Hepatocyte (in vitro differentiated cells): ENCODE results near the gene PHACTR1. TPM values are rescaled to one million over a fixed set of nuclear protein-coding genes. Genes with fewer than 3 reads are reported as not detected.

Experiments used
- DNase-seq: peaks from one replicate; pipeline ENCODE4 v3.0.0-alpha.2; 2016; ENCODE audit warnings: low spot score
- H2AFZ ChIP-seq: fragments of 200-600 bp; sonication (generic); 2 replicates; pipeline ENCODE4 v1.6.0; 2016; ENCODE audit warnings: antibody characterized with exemption, mild to moderate bottlenecking
- H3K27ac ChIP-seq: fragments of 200-600 bp; sonication (generic); 2 replicates; pipeline ENCODE4 v1.5.1; 2016; ENCODE audit warnings: mild to moderate bottlenecking
- H3K27me3 ChIP-seq: fragments of 200-600 bp; sonication (generic); 2 replicates; pipeline ENCODE4 v1.6.1; 2016
- H3K36me3 ChIP-seq: fragments of 200-600 bp; sonication (generic); replicated peaks from 2 replicates; pipeline ENCODE4 v1.5.1; 2016; ENCODE audit warnings: low read depth; ENCODE audit not compliant: insufficient read depth
- H3K4me1 ChIP-seq: fragments of 200-600 bp; sonication (generic); 2 replicates; pipeline ENCODE4 v1.5.1; 2016; ENCODE audit warnings: mild to moderate bottlenecking, moderate library complexity; ENCODE audit not compliant: insufficient read depth
- H3K4me2 ChIP-seq: fragments of 200-600 bp; sonication (generic); 2 replicates; pipeline ENCODE4 v1.6.0; 2016
- H3K4me3 ChIP-seq: fragments of 200-600 bp; sonication (generic); 2 replicates; pipeline ENCODE4 v1.5.1; 2016; ENCODE audit warnings: mild to moderate bottlenecking
- H3K79me2 ChIP-seq: fragments of 200-600 bp; sonication (generic); 2 replicates; pipeline ENCODE4 v1.6.0; 2017; ENCODE audit warnings: mild to moderate bottlenecking
- H3K9me2 ChIP-seq: fragments of 200-600 bp; sonication (generic); replicated peaks from 2 replicates; pipeline ENCODE4 v1.6.0; 2017; ENCODE audit warnings: mild to moderate bottlenecking; ENCODE audit not compliant: insufficient read depth
- H3K9me3 ChIP-seq: fragments of 200-600 bp; sonication (generic); 2 replicates; pipeline ENCODE4 v1.5.1; 2016; ENCODE audit warnings: low read depth, mild to moderate bottlenecking
- H4K20me1 ChIP-seq: fragments of 200-600 bp; sonication (generic); 2 replicates; pipeline ENCODE4 v1.6.0; 2016; ENCODE audit warnings: mild to moderate bottlenecking; ENCODE audit not compliant: insufficient read depth, poor library complexity, severe bottlenecking
- CTCF ChIP-seq: fragments of 200-600 bp; sonication (generic); IDR thresholded peaks from 2 replicates; pipeline ENCODE4 v1.5.1; 2016; ENCODE audit warnings: antibody characterized with exemption, mild to moderate bottlenecking; ENCODE audit not compliant: poor library complexity
- EZH2 ChIP-seq: fragments of 200-600 bp; sonication (generic); IDR thresholded peaks from 2 replicates; pipeline ENCODE4 v1.6.1; 2016; ENCODE audit warnings: antibody characterized with exemption, mild to moderate bottlenecking, borderline replicate concordance
- EZH2phosphoT487 ChIP-seq: fragments of 200-600 bp; sonication (generic); IDR thresholded peaks from one replicate; pipeline ENCODE4 v1.6.1; 2018; ENCODE audit warnings: antibody characterized with exemption, mild to moderate bottlenecking, low read depth, moderate library complexity; ENCODE audit not compliant: unreplicated experiment, severe bottlenecking
- WGBS: methylation state at CpG from one replicate; pipeline ENCODE4 v1.1.6; 2016; ENCODE audit warnings: low lambda C conversion rate; ENCODE audit errors: missing lambda C conversion rate; 5-methylcytosine and 5-hydroxymethylcytosine counted together
- polyA plus RNA-seq: library from polyadenylated mRNA; unstranded; fragments of >200 nt; fragmentation: Nextera tagmentation; extraction: Ambion mirVana; gene quantifications from 2 replicates; pipeline ENCODE4 v1.2.1, GENCODE V29; 2016
- total RNA-seq: library from RNA; depleted of rRNA; stranded (reverse); fragments of >200 nt; gene quantifications from 2 replicates; pipeline ENCODE4 v1.2.3, GENCODE V29; 2014

PHACTR1 gene
- total and polyA plus RNA-seq, 2 experiments from 2014 or later: 3.0 to 4.3 TPM

DNA sequence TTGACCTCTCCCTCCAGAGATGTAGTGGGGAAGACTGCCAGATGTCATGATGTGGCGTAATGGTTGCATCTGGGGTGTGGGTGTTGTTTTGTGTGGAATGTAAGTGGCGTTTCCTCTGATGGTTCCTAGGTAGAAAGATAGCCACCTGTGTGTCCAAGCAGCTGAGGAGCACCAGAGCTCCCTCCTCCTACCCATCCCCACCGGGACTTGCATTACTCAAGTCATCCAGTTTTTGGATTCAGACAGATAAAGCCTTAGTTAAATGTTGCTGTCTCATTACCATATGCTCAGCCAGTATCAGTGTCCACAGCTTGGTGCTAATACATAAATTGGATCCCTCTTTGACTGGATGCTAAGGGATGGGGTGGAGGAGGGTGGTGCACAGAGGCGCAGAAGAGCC lies 329.5 kb downstream of the PHACTR1 start:
- no peaks in the 10 kb centered on the region for H3K27me3 ChIP-seq
- no peaks in the 10 kb centered on the region for H3K9me3 ChIP-seq
- no peak overlapping the region for H3K27ac ChIP-seq
- H3K4me3 ChIP-seq: no peak overlapping the region
- H3K4me1 ChIP-seq: no peaks in the 10 kb centered on the region
- no peak for DNase-seq
- H4K20me1 ChIP-seq: no peaks in the 10 kb centered on the region
- H2AFZ ChIP-seq: no peak overlapping the region
- H3K9me2 ChIP-seq: no peaks in the 10 kb centered on the region
- TF ChIP-seq CTCF (no peak), EZH2 (no peak), EZH2phosphoT487 (no peak)
- H3K79me2 ChIP-seq: no peaks in the 10 kb centered on the region
- 96% methylated on average over 4 of the region's 4 CpGs for WGBS
- H3K4me2 ChIP-seq: no peak overlapping the region
- no peaks in the 10 kb centered on the region for H3K36me3 ChIP-seq

DNA sequence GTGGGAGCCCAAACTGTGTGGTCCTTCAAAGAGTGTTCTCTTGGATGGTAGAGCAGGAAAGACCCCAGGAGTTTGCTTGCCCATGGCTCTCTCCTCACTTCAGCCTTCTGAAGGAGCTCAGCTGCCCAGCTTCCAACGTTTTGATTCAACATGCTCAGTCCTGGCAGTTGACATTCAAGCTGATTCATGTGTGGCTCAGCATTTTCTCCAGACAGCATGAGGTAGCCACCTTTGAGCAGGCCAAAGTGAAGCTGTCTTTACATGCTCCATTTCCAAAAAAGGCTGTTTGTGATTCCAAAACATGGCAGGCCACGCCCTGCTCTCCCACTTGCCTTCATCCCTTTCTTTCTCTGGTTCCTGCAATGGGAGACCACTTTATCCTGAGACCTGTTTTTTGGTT lies 331.5 kb downstream of the PHACTR1 start:
- no peaks in the 10 kb centered on the region for H3K36me3 ChIP-seq
- WGBS: 83% methylated on average over 2 of the region's 2 CpGs
- no peak for TF ChIP-seq EZH2phosphoT487
- no peak for TF ChIP-seq EZH2
- TF ChIP-seq CTCF: no peak
- no peaks in the 10 kb centered on the region for H3K79me2 ChIP-seq
- H3K4me2 ChIP-seq: no peak overlapping the region
- H3K27me3 ChIP-seq: no peaks in the 10 kb centered on the region
- no peak overlapping the region for H2AFZ ChIP-seq
- H3K9me3 ChIP-seq: no peaks in the 10 kb centered on the region
- no peaks in the 10 kb centered on the region for H4K20me1 ChIP-seq
- DNase-seq: no peak
- no peaks in the 10 kb centered on the region for H3K4me1 ChIP-seq
- no peak overlapping the region for H3K27ac ChIP-seq
- H3K4me3 ChIP-seq: no peak overlapping the region
- H3K9me2 ChIP-seq: no peaks in the 10 kb centered on the region

GRCh38 chr6:13049666-13050254 lies 333.2 kb downstream of the PHACTR1 start:
- Histone ChIP-seq H3K27me3 (no peaks in the 10 kb centered on the region), H2AFZ (no peak overlapping the region), H4K20me1 (no peaks in the 10 kb centered on the region), H3K79me2 (no peaks in the 10 kb centered on the region), H3K36me3 (no peaks in the 10 kb centered on the region), H3K4me3 (no peak overlapping the region), H3K9me2 (no peaks in the 10 kb centered on the region), H3K4me2 (no peak overlapping the region), H3K9me3 (no peaks in the 10 kb centered on the region), H3K27ac (no peak overlapping the region), H3K4me1 (no peaks in the 10 kb centered on the region)
- no peak for DNase-seq
- TF ChIP-seq EZH2phosphoT487 (no peak), CTCF (no peak), EZH2 (no peak)

DNA sequence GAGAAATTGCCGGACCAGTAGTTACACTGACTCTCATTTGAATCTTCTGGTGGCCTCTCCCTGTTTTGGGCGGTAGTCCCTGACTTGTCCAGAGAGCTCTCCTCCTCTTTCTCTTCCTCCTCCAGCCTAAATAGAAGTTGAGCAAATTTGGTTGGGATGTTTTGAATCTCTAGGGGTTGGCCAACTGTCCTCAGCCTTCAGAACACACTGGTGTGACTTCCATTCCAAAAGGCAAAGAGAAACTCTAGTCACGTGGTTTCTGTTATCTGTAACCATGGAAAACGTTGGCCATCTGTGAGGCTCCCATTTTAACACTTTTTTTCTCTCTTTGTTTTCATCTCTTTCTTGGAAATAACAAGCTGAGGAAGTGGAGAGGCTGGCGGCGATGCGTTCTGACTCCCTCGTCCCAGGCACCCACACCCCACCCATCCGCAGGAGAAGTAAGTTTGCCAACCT lies 336.5 kb downstream of the PHACTR1 start:
- no peak overlapping the region for H2AFZ ChIP-seq
- no peaks in the 10 kb centered on the region for H3K9me3 ChIP-seq
- H3K27me3 ChIP-seq: no peaks in the 10 kb centered on the region
- DNase-seq: no peak
- no peaks in the 10 kb centered on the region for H3K36me3 ChIP-seq
- H3K4me1 ChIP-seq: no peaks in the 10 kb centered on the region
- WGBS: 87% methylated on average over 9 of the region's 9 CpGs
- no peak overlapping the region for H3K27ac ChIP-seq
- H3K4me3 ChIP-seq: no peak overlapping the region
- no peaks in the 10 kb centered on the region for H4K20me1 ChIP-seq
- no peak overlapping the region for H3K4me2 ChIP-seq
- H3K9me2 ChIP-seq: no peaks in the 10 kb centered on the region
- no peaks in the 10 kb centered on the region for H3K79me2 ChIP-seq
- TF ChIP-seq CTCF (no peak), EZH2 (no peak), EZH2phosphoT487 (no peak)
